Endothelial cell of umbilical vein (primary cell): Measurements from ENCODE around the gene TKFC.

Source experiments
- CTCF ChIP-seq, 2 donors: IDR thresholded peaks; 1 replicate in 1 of 2; 2 replicates in 1 of 2; pipeline ENCODE4 v1.5.1; 2011; ENCODE audit warnings: low read length in 2 of 2, mild to moderate bottlenecking in 2 of 2, moderate library complexity in 2 of 2, control low read depth in 1 of 2, inconsistent platforms in 1 of 2, low read depth in 1 of 2; ENCODE audit not compliant: insufficient read depth in 1 of 2; ENCODE audit errors: extremely low read depth in 1 of 2
- EZH2 ChIP-seq: IDR thresholded peaks from 2 replicates; pipeline ENCODE4 v1.6.1; 2012; ENCODE audit warnings: borderline replicate concordance, low read depth, mild to moderate bottlenecking, moderate library complexity, low read length, inconsistent platforms; ENCODE audit not compliant: severe bottlenecking
- FOS ChIP-seq: IDR thresholded peaks from 2 replicates; pipeline ENCODE4 v1.6.1; 2011; ENCODE audit warnings: mild to moderate bottlenecking, low read length, moderate library complexity, borderline replicate concordance; ENCODE audit not compliant: insufficient read depth
- GATA2 ChIP-seq: IDR thresholded peaks from 2 replicates; pipeline ENCODE4 v1.7.0; 2011; ENCODE audit warnings: low read depth, mild to moderate bottlenecking, moderate library complexity, mixed read lengths, low read length; ENCODE audit not compliant: insufficient read length, insufficient read depth
- JUN ChIP-seq: IDR thresholded peaks from 2 replicates; pipeline ENCODE4 v1.6.1; 2011; ENCODE audit warnings: borderline replicate concordance, low read depth; ENCODE audit not compliant: insufficient read length, insufficient read depth
- MAX ChIP-seq: IDR thresholded peaks from 2 replicates; pipeline ENCODE4 v1.6.1; 2011; ENCODE audit not compliant: insufficient read depth, insufficient read length
- MYC ChIP-seq: IDR thresholded peaks from one replicate; pipeline ENCODE4 v1.6.1; 2011; ENCODE audit warnings: mild to moderate bottlenecking, low read depth, low read length
- POLR2A ChIP-seq: IDR thresholded peaks from 2 replicates; pipeline ENCODE4 v1.6.1; 2012; ENCODE audit warnings: low read depth, mild to moderate bottlenecking, control low read depth, low read length
- POLR2AphosphoS5 ChIP-seq: IDR thresholded peaks from 2 replicates; pipeline ENCODE4 v1.6.1; 2012; ENCODE audit warnings: low read depth, mild to moderate bottlenecking, control low read depth, low read length, moderate library complexity; ENCODE audit not compliant: insufficient read depth

- TF ChIP-seq POLR2A (no peak), EZH2 (no peak), CTCF (IDR thresholded peaks at IDR 0.05; ENCODE audit: extremely low read depth in 1 of 2, insufficient read depth in 1 of 2, low read depth in 1 of 2, low read length in 2 of 2) (no peak), JUN (no peak), FOS (no peak), POLR2AphosphoS5 (no peak), MAX (no peak), GATA2 (no peak), MYC (no peak)
These were observed 45.8 kb downstream of the TKFC start for GRCh38 chr11:61378713-61379313.
